KOPT-K1 (cell line): ENCODE results near the gene CDH23.

Experiments
- H3K27ac ChIP-seq: fragments of 200-600 bp; sonication (generic); 2 replicates; pipeline ENCODE4 v1.5.1; 2016; ENCODE audit warnings: antibody characterized with exemption, mild to moderate bottlenecking, low read depth, low read length; ENCODE audit not compliant: poor library complexity, severe bottlenecking
- H3K36me3 ChIP-seq: fragments of 200-600 bp; sonication (generic); 2 replicates; pipeline ENCODE4 v1.5.1; 2017; ENCODE audit warnings: antibody characterized with exemption, mild to moderate bottlenecking, low read length, moderate library complexity; ENCODE audit not compliant: insufficient read depth
- H3K9me3 ChIP-seq: fragments of 200-600 bp; sonication (generic); 2 replicates; pipeline ENCODE4 v1.5.1; 2017; ENCODE audit warnings: antibody characterized with exemption, low read length, mild to moderate bottlenecking; ENCODE audit not compliant: insufficient read depth, poor library complexity, severe bottlenecking

The CDH23 gene

GRCh38 chr10:71819441-71819861, 422.7 kb downstream of the CDH23 start:
- peaks cover 100% of the 10 kb centered on the region for H3K36me3 ChIP-seq
- H3K27ac ChIP-seq: no peak overlapping the region
- H3K9me3 ChIP-seq: no peaks in the 10 kb centered on the region

- peaks cover 100% of the 10 kb centered on the region for H3K36me3 ChIP-seq
- H3K27ac ChIP-seq: no peak overlapping the region
- H3K9me3 ChIP-seq: no peaks in the 10 kb centered on the region
Measured at GRCh38 chr10:71819985-71820384, 423.3 kb downstream of the CDH23 start.

- Histone ChIP-seq H3K27ac (no peak overlapping the region), H3K36me3 (peaks cover 100% of the 10 kb centered on the region)
Measured at GRCh38 chr10:71820966-71821365, 424.2 kb downstream of the CDH23 start.

GRCh38 chr10:71821909-71822763, 425.4 kb downstream of the CDH23 start:
- Histone ChIP-seq H3K36me3 (peaks cover 100% of the 10 kb centered on the region), H3K27ac (no peak overlapping the region), H3K9me3 (no peaks in the 10 kb centered on the region)

More at GRCh38 chr10:71820966-71821365, 424.2 kb downstream of the CDH23 start:
- H3K9me3 ChIP-seq: no peaks in the 10 kb centered on the region

GRCh38 chr10:71823356-71823755, 426.6 kb downstream of the CDH23 start:
- H3K36me3 ChIP-seq: peaks cover 99% of the 10 kb centered on the region
- H3K9me3 ChIP-seq: no peaks in the 10 kb centered on the region
- no peak overlapping the region for H3K27ac ChIP-seq

GRCh38 chr10:71824333-71824732, 427.6 kb downstream of the CDH23 start:
- H3K27ac ChIP-seq: no peak overlapping the region
- H3K36me3 ChIP-seq: peaks cover 99% of the 10 kb centered on the region
- no peaks in the 10 kb centered on the region for H3K9me3 ChIP-seq

GRCh38 chr10:71825217-71825616, 428.5 kb downstream of the CDH23 start:
- Histone ChIP-seq H3K9me3 (no peaks in the 10 kb centered on the region), H3K27ac (no peak overlapping the region), H3K36me3 (peaks cover 99% of the 10 kb centered on the region)

- H3K9me3 ChIP-seq: no peaks in the 10 kb centered on the region
- H3K27ac ChIP-seq: no peak overlapping the region
- peaks cover 99% of the 10 kb centered on the region for H3K36me3 ChIP-seq
Measured at GRCh38 chr10:71827852-71828251, 431.1 kb downstream of the CDH23 start.

GRCh38 chr10:71828702-71829101, 432.0 kb downstream of the CDH23 start:
- no peaks in the 10 kb centered on the region for H3K9me3 ChIP-seq
- no peak overlapping the region for H3K27ac ChIP-seq
- H3K36me3 ChIP-seq: peaks cover 99% of the 10 kb centered on the region

- Histone ChIP-seq H3K36me3 (peaks cover 99% of the 10 kb centered on the region), H3K27ac (no peak overlapping the region), H3K9me3 (no peaks in the 10 kb centered on the region)
Measured at GRCh38 chr10:71829171-71829570, 432.5 kb downstream of the CDH23 start.

GRCh38 chr10:71829896-71830295, 433.2 kb downstream of the CDH23 start:
- Histone ChIP-seq H3K36me3 (peaks cover 99% of the 10 kb centered on the region), H3K27ac (no peak overlapping the region)

GRCh38 chr10:71830726-71831125, 434.0 kb downstream of the CDH23 start:
- H3K36me3 ChIP-seq: peaks cover 90% of the 10 kb centered on the region
- no peak overlapping the region for H3K27ac ChIP-seq
- H3K9me3 ChIP-seq: no peaks in the 10 kb centered on the region

More at GRCh38 chr10:71829896-71830295, 433.2 kb downstream of the CDH23 start:
- no peaks in the 10 kb centered on the region for H3K9me3 ChIP-seq

- Histone ChIP-seq H3K9me3 (no peaks in the 10 kb centered on the region), H3K27ac (no peak overlapping the region), H3K36me3 (peaks cover 89% of the 10 kb centered on the region)
Measured at GRCh38 chr10:71831646-71832552, 435.2 kb downstream of the CDH23 start.

- Histone ChIP-seq H3K36me3 (peaks cover 90% of the 10 kb centered on the region), H3K27ac (no peak overlapping the region), H3K9me3 (no peaks in the 10 kb centered on the region)
Measured at GRCh38 chr10:71832967-71833366, 436.2 kb downstream of the CDH23 start.
